ENCODE measurements around the gene TSPAN1.

Gene TSPAN1

GRCh38 chr1:46174448-46175231 lies at the start of gene TSPAN1:
TSS of gene TSPAN1 (plus strand) at chr1:46175087. CDS start at chr1:46181108, 6,021 bp downstream.
- no peak within 1 kb of the TSS for H3K27ac Mint-ChIP-seq
- peak; percentile 8 for ATAC-seq
- DNase-seq (ENCODE audit: low spot score in 2 of 2): no peak
- no peaks in the 10 kb centered on the region for H3K9me3 Mint-ChIP-seq
- H3K4me1 Mint-ChIP-seq: no peaks in the 10 kb centered on the region
- no peak within 1 kb of the TSS for H3K4me3 Mint-ChIP-seq
- H3K36me3 Mint-ChIP-seq: no peaks in the 10 kb centered on the region

- H3K4me1 Mint-ChIP-seq: peaks cover 22% of the 10 kb centered on the region
- DNase-seq (ENCODE audit: low spot score in 2 of 2): no peak
- H3K4me3 Mint-ChIP-seq: no peak overlapping the region
- no peak for ATAC-seq
- H3K27ac Mint-ChIP-seq: no peak overlapping the region
- H3K36me3 Mint-ChIP-seq: peaks cover 6% of the 10 kb centered on the region
- no peaks in the 10 kb centered on the region for H3K9me3 Mint-ChIP-seq
Observed at GRCh38 chr1:46128344-46128743, 46.5 kb upstream of the TSPAN1 start.

- Mint-ChIP-seq H3K4me3 (no peak overlapping the region), H3K9me3 (no peaks in the 10 kb centered on the region), H3K27ac (no peak overlapping the region), H3K36me3 (peaks cover 6% of the 10 kb centered on the region), H3K4me1 (peaks cover 30% of the 10 kb centered on the region)
- no peak for ATAC-seq
- DNase-seq (ENCODE audit: low spot score in 2 of 2): no peak
Observed at GRCh38 chr1:46130121-46130520, 44.8 kb upstream of the TSPAN1 start.

GRCh38 chr1:46130606-46131005 lies 44.3 kb upstream of the TSPAN1 start:
- no peak overlapping the region for H3K4me3 Mint-ChIP-seq
- no peaks in the 10 kb centered on the region for H3K9me3 Mint-ChIP-seq
- no peak for ATAC-seq
- DNase-seq (ENCODE audit: low spot score in 2 of 2): no peak
- H3K36me3 Mint-ChIP-seq: peaks cover 6% of the 10 kb centered on the region
- no peak overlapping the region for H3K27ac Mint-ChIP-seq
- peaks cover 30% of the 10 kb centered on the region for H3K4me1 Mint-ChIP-seq

GRCh38 chr1:46131093-46131492 lies 43.8 kb upstream of the TSPAN1 start:
- ATAC-seq (no peak), DNase-seq (ENCODE audit: low spot score in 2 of 2) (no peak)
- peaks cover 30% of the 10 kb centered on the region for H3K4me1 Mint-ChIP-seq
- peaks cover 6% of the 10 kb centered on the region for H3K36me3 Mint-ChIP-seq
- no peak overlapping the region for H3K27ac Mint-ChIP-seq
- no peaks in the 10 kb centered on the region for H3K9me3 Mint-ChIP-seq
- H3K4me3 Mint-ChIP-seq: peak overlapping the region; percentile 99

GRCh38 chr1:46131712-46132528 lies 43.0 kb upstream of the TSPAN1 start:
- peak overlapping the region; percentile 99 for H3K4me3 Mint-ChIP-seq
- no peaks in the 10 kb centered on the region for H3K9me3 Mint-ChIP-seq
- H3K4me1 Mint-ChIP-seq: peaks cover 30% of the 10 kb centered on the region
- H3K27ac Mint-ChIP-seq: peak overlapping the region; percentile 100
- ATAC-seq (no peak), DNase-seq (ENCODE audit: low spot score in 2 of 2) (no peak)
- H3K36me3 Mint-ChIP-seq: peaks cover 6% of the 10 kb centered on the region

GRCh38 chr1:46132529-46133180 lies 42.2 kb upstream of the TSPAN1 start, which contains the start of gene PIK3R3:
TSS of gene PIK3R3 (minus strand) at chr1:46132629. CDS start at chr1:46131952, 677 bp downstream.
- Mint-ChIP-seq H3K9me3 (no peaks in the 10 kb centered on the region), H3K27ac (peak within 1 kb of the TSS; percentile 100), H3K4me3 (peak within 1 kb of the TSS; percentile 99), H3K36me3 (peaks cover 6% of the 10 kb centered on the region), H3K4me1 (peaks cover 30% of the 10 kb centered on the region)
- ATAC-seq: peak; percentile 98
- DNase-seq (ENCODE audit: low spot score in 2 of 2): peak; percentile 81 to 95

GRCh38 chr1:46133181-46133658 lies 41.7 kb upstream of the TSPAN1 start:
- ATAC-seq: peak; percentile 67
- DNase-seq (ENCODE audit: low spot score in 2 of 2): no peak
- H3K27ac Mint-ChIP-seq: peak overlapping the region; percentile 100
- peak overlapping the region; percentile 99 for H3K4me3 Mint-ChIP-seq
- peaks cover 30% of the 10 kb centered on the region for H3K4me1 Mint-ChIP-seq
- no peaks in the 10 kb centered on the region for H3K9me3 Mint-ChIP-seq
- peaks cover 6% of the 10 kb centered on the region for H3K36me3 Mint-ChIP-seq

GRCh38 chr1:46133781-46134350 lies 41.0 kb upstream of the TSPAN1 start:
- Mint-ChIP-seq H3K27ac (peak overlapping the region; percentile 100), H3K36me3 (peaks cover 6% of the 10 kb centered on the region), H3K9me3 (no peaks in the 10 kb centered on the region), H3K4me3 (peak overlapping the region; percentile 99), H3K4me1 (peaks cover 30% of the 10 kb centered on the region)
- no peak for DNase-seq (ENCODE audit: low spot score in 2 of 2)
- ATAC-seq: no peak

GRCh38 chr1:46134660-46135331 lies 40.1 kb upstream of the TSPAN1 start:
- no peak overlapping the region for H3K4me3 Mint-ChIP-seq
- H3K36me3 Mint-ChIP-seq: peaks cover 6% of the 10 kb centered on the region
- ATAC-seq: no peak
- peaks cover 30% of the 10 kb centered on the region for H3K4me1 Mint-ChIP-seq
- no peaks in the 10 kb centered on the region for H3K9me3 Mint-ChIP-seq
- H3K27ac Mint-ChIP-seq: no peak overlapping the region
- DNase-seq (ENCODE audit: low spot score in 2 of 2): no peak

- Mint-ChIP-seq H3K9me3 (no peaks in the 10 kb centered on the region), H3K36me3 (peaks cover 6% of the 10 kb centered on the region), H3K4me1 (peaks cover 24% of the 10 kb centered on the region), H3K4me3 (no peak overlapping the region), H3K27ac (no peak overlapping the region)
- ATAC-seq (no peak), DNase-seq (ENCODE audit: low spot score in 2 of 2) (no peak)
Observed at GRCh38 chr1:46136711-46137110, 38.2 kb upstream of the TSPAN1 start.

GRCh38 chr1:46137916-46138315 lies 37.0 kb upstream of the TSPAN1 start:
- Mint-ChIP-seq H3K9me3 (no peaks in the 10 kb centered on the region), H3K27ac (no peak overlapping the region), H3K36me3 (peaks cover 3% of the 10 kb centered on the region), H3K4me1 (peaks cover 12% of the 10 kb centered on the region), H3K4me3 (no peak overlapping the region)
- DNase-seq (ENCODE audit: low spot score in 2 of 2): no peak
- no peak for ATAC-seq

- DNase-seq (ENCODE audit: low spot score in 2 of 2) (no peak), ATAC-seq (no peak)
- H3K4me3 Mint-ChIP-seq: no peak overlapping the region
- no peaks in the 10 kb centered on the region for H3K36me3 Mint-ChIP-seq
- H3K27ac Mint-ChIP-seq: no peak overlapping the region
- no peaks in the 10 kb centered on the region for H3K4me1 Mint-ChIP-seq
- H3K9me3 Mint-ChIP-seq: no peaks in the 10 kb centered on the region
Observed at GRCh38 chr1:46148318-46148717, 26.6 kb upstream of the TSPAN1 start.

GRCh38 chr1:46150085-46150484 lies 24.8 kb upstream of the TSPAN1 start:
- H3K27ac Mint-ChIP-seq: no peak overlapping the region
- H3K36me3 Mint-ChIP-seq: no peaks in the 10 kb centered on the region

More at GRCh38 chr1:46150085-46150484, 24.8 kb upstream of the TSPAN1 start:
- Mint-ChIP-seq H3K9me3 (no peaks in the 10 kb centered on the region), H3K4me1 (no peaks in the 10 kb centered on the region), H3K4me3 (no peak overlapping the region)
- no peak for ATAC-seq
- DNase-seq (ENCODE audit: low spot score in 2 of 2): no peak

Data from stimulated activated effector memory CD8-positive, alpha-beta T cell treated with anti-CD3 and anti-CD28 coated beads, Interleukin-12 subunit alpha, Interleukin-12 subunit beta, amount 100 ng/mL, for 72 hours (primary cell).